SK-N-SH treated with all-trans-retinoic acid at 6 μM for 48 hours (cell line): Measurements from ENCODE around the gene RBM7.

Experiments used
- ATAC-seq: fragments of 200-7000 bp; cut with Tn5 transposase; 3 replicates; pipeline ENCODE4 v1.9.1; 2020; ENCODE audit warnings: mild to moderate bottlenecking, moderate library complexity
- ARNTL ChIP-seq: fragments of 450-650 bp; formaldehyde crosslinking; IDR thresholded peaks from 2 replicates; pipeline ENCODE4 v1.5.0; 2020; ENCODE audit warnings: low read depth, mild to moderate bottlenecking, moderate library complexity, borderline replicate concordance
- BACH2 ChIP-seq: fragments of 250-450 bp; sonication (Bioruptor Pico); IDR thresholded peaks from 2 replicates; pipeline ENCODE4 v1.9.0; 2021; ENCODE audit warnings: mild to moderate bottlenecking, borderline replicate concordance
- CSDC2 ChIP-seq: fragments of 250-450 bp; sonication (Bioruptor Pico); IDR thresholded peaks from 2 replicates; pipeline ENCODE4 v1.5.0; 2020; ENCODE audit warnings: mild to moderate bottlenecking, moderate library complexity
- CSRNP3 ChIP-seq: fragments of 250-450 bp; sonication (Bioruptor Pico); IDR thresholded peaks from 2 replicates; pipeline ENCODE4 v1.5.1; 2021; ENCODE audit warnings: mild to moderate bottlenecking, moderate library complexity
- GLIS3 ChIP-seq: fragments of 250-450 bp; sonication (Bioruptor Pico); IDR thresholded peaks from 2 replicates; pipeline ENCODE4 v1.5.0; 2020; ENCODE audit warnings: mild to moderate bottlenecking, moderate library complexity
- ISL1 ChIP-seq: fragments of 250-450 bp; sonication (Bioruptor Pico); IDR thresholded peaks from 2 replicates; pipeline ENCODE4 v2.1.2; 2022; ENCODE audit warnings: mild to moderate bottlenecking, moderate library complexity
- OSR1 ChIP-seq: fragments of 250-450 bp; sonication (Bioruptor Pico); IDR thresholded peaks from 2 replicates; pipeline ENCODE4 v1.8.0; 2022; ENCODE audit warnings: moderate library complexity, mild to moderate bottlenecking, inconsistent platforms
- POU6F1 ChIP-seq: fragments of 250-450 bp; sonication (Bioruptor Pico); IDR thresholded peaks from 2 replicates; pipeline ENCODE4 v1.8.0; 2021; ENCODE audit warnings: low read depth, mild to moderate bottlenecking, moderate library complexity, borderline replicate concordance
- PPARA ChIP-seq: fragments of 250-450 bp; sonication (Bioruptor Pico); IDR thresholded peaks from 2 replicates; pipeline ENCODE4 v1.5.0; 2020; ENCODE audit warnings: mild to moderate bottlenecking, borderline replicate concordance
- RARB ChIP-seq: fragments of 250-450 bp; sonication (Bioruptor Pico); IDR thresholded peaks from 2 replicates; pipeline ENCODE4 v1.8.0; 2021; ENCODE audit warnings: mild to moderate bottlenecking, moderate library complexity
- SNAI2 ChIP-seq: fragments of 250-450 bp; sonication (Bioruptor Pico); IDR thresholded peaks from 2 replicates; pipeline ENCODE4 v1.5.0; 2020; ENCODE audit warnings: mild to moderate bottlenecking, moderate library complexity
- TCF4 ChIP-seq: fragments of 250-450 bp; sonication (Bioruptor Pico); IDR thresholded peaks from 2 replicates; pipeline ENCODE4 v1.8.0; 2021; ENCODE audit warnings: mild to moderate bottlenecking, moderate library complexity, borderline replicate concordance
- TOX ChIP-seq: fragments of 250-450 bp; sonication (Bioruptor Pico); IDR thresholded peaks from 2 replicates; pipeline ENCODE4 v1.8.0; 2021; ENCODE audit warnings: mild to moderate bottlenecking, moderate library complexity, borderline replicate concordance
- ZC3H10 ChIP-seq: fragments of 250-450 bp; sonication (Bioruptor Pico); IDR thresholded peaks from 2 replicates; pipeline ENCODE4 v1.5.1; 2021; ENCODE audit warnings: mild to moderate bottlenecking, moderate library complexity
- ZFP3 ChIP-seq: fragments of 250-450 bp; sonication (Bioruptor Pico); IDR thresholded peaks from 2 replicates; pipeline ENCODE4 v1.5.0; 2020; ENCODE audit warnings: mild to moderate bottlenecking, moderate library complexity
- ZFP30 ChIP-seq: fragments of 450-650 bp; formaldehyde crosslinking; IDR thresholded peaks from 2 replicates; pipeline ENCODE4 v1.5.0; 2022; ENCODE audit warnings: mild to moderate bottlenecking, moderate library complexity
- ZNF565 ChIP-seq: fragments of 450-650 bp; formaldehyde crosslinking; conservative IDR thresholded peaks from 2 replicates; pipeline ENCODE4 v1.5.0; 2020; ENCODE audit warnings: low read depth, mild to moderate bottlenecking, moderate library complexity
- ZNF8 ChIP-seq: fragments of 450-650 bp; formaldehyde crosslinking; IDR thresholded peaks from 2 replicates; pipeline ENCODE4 v1.5.0; 2020; ENCODE audit warnings: mild to moderate bottlenecking, moderate library complexity
- TF ChIP-seq, protein P1 (sequence below): fragments of 250-450 bp; sonication (Bioruptor Pico); IDR thresholded peaks from 2 replicates; pipeline ENCODE4 v1.8.0; 2020; ENCODE audit warnings: mild to moderate bottlenecking, moderate library complexity, borderline replicate concordance
- TF ChIP-seq, protein P2 (sequence below): fragments of 250-450 bp; sonication (Bioruptor Pico); IDR thresholded peaks from 2 replicates; pipeline ENCODE4 v1.5.1; 2020; ENCODE audit warnings: low read depth, mild to moderate bottlenecking, moderate library complexity
- TF ChIP-seq, protein P3 (sequence below): fragments of 250-450 bp; sonication (Bioruptor Pico); IDR thresholded peaks from 2 replicates; pipeline ENCODE4 v1.5.0; 2020; ENCODE audit warnings: mild to moderate bottlenecking, moderate library complexity

Gene RBM7

GRCh38 chr11:114386545-114386944 is 13.9 kb upstream of the RBM7 start:
- TF ChIP-seq ZC3H10 (CRISPR knock-in tag) (no peak), RARB (CRISPR knock-in tag) (no peak), ZNF565 (CRISPR knock-in tag) (no peak), TCF4 (CRISPR knock-in tag) (no peak), SNAI2 (CRISPR knock-in tag) (no peak), ZNF8 (no peak), TOX (CRISPR knock-in tag) (no peak), ARNTL (no peak), POU6F1 (no peak), CSRNP3 (CRISPR knock-in tag) (no peak), BACH2 (CRISPR knock-in tag) (no peak), ZFP30 (no peak), CSDC2 (no peak), GLIS3 (no peak), ISL1 (no peak)
- TF ChIP-seq, protein P1, sequence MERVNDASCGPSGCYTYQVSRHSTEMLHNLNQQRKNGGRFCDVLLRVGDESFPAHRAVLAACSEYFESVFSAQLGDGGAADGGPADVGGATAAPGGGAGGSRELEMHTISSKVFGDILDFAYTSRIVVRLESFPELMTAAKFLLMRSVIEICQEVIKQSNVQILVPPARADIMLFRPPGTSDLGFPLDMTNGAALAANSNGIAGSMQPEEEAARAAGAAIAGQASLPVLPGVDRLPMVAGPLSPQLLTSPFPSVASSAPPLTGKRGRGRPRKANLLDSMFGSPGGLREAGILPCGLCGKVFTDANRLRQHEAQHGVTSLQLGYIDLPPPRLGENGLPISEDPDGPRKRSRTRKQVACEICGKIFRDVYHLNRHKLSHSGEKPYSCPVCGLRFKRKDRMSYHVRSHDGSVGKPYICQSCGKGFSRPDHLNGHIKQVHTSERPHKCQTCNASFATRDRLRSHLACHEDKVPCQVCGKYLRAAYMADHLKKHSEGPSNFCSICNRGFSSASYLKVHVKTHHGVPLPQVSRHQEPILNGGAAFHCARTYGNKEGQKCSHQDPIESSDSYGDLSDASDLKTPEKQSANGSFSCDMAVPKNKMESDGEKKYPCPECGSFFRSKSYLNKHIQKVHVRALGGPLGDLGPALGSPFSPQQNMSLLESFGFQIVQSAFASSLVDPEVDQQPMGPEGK: no peak
- TF ChIP-seq, protein P2, sequence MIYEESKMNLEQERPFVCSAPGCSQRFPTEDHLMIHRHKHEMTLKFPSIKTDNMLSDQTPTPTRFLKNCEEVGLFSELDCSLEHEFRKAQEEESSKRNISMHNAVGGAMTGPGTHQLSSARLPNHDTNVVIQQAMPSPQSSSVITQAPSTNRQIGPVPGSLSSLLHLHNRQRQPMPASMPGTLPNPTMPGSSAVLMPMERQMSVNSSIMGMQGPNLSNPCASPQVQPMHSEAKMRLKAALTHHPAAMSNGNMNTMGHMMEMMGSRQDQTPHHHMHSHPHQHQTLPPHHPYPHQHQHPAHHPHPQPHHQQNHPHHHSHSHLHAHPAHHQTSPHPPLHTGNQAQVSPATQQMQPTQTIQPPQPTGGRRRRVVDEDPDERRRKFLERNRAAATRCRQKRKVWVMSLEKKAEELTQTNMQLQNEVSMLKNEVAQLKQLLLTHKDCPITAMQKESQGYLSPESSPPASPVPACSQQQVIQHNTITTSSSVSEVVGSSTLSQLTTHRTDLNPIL (CRISPR knock-in tag): no peak
- TF ChIP-seq, protein P3, sequence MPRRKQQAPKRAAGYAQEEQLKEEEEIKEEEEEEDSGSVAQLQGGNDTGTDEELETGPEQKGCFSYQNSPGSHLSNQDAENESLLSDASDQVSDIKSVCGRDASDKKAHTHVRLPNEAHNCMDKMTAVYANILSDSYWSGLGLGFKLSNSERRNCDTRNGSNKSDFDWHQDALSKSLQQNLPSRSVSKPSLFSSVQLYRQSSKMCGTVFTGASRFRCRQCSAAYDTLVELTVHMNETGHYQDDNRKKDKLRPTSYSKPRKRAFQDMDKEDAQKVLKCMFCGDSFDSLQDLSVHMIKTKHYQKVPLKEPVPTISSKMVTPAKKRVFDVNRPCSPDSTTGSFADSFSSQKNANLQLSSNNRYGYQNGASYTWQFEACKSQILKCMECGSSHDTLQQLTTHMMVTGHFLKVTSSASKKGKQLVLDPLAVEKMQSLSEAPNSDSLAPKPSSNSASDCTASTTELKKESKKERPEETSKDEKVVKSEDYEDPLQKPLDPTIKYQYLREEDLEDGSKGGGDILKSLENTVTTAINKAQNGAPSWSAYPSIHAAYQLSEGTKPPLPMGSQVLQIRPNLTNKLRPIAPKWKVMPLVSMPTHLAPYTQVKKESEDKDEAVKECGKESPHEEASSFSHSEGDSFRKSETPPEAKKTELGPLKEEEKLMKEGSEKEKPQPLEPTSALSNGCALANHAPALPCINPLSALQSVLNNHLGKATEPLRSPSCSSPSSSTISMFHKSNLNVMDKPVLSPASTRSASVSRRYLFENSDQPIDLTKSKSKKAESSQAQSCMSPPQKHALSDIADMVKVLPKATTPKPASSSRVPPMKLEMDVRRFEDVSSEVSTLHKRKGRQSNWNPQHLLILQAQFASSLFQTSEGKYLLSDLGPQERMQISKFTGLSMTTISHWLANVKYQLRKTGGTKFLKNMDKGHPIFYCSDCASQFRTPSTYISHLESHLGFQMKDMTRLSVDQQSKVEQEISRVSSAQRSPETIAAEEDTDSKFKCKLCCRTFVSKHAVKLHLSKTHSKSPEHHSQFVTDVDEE: no peak
- TF ChIP-seq, all 23 proteins: peak for 0
- ATAC-seq: no peak

DNA sequence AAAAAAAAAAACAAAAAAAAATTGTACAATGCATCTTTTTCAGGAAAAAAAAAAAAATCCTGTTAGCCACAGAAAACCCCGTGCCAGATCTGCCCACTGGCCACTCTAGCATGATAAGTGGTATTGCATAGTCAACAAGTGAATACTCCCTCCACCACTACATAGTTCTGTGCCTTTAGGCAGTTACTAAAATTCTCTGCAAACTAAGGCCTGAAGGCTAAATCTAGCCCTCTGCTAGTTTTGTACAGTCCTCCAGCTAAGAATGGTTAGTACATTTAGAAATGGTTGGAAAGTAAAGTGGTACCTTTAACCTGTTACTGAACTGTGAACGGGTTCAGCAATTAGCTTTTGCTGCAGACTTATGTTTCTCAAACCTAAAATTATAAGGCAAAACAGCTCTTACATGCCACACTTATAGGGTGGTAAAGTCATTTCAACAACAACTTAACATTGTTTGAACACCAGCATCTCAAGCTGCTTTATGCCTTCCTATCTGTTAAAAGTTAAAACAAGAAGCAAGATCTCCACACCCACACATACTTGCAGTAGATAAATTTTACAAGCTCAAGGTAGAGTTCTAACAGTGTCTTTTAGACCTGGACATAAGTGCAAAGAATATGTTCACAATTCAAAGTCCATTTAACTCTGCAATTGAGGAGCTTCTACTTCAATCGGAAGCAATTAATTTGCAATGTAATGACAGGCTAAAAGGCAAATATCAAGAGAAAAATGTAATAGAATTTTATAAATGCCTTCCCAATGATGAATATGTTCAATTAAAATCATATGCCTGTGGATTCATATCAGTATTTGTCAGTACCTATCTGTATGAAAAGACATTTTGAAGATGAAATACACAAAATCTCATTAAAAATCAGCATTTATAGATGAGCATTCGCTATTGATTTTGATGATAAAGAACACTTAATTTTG is 7.5 kb upstream of the RBM7 start:
- ATAC-seq: peak; percentile 76
- peak; percentile 97 for TF ChIP-seq ISL1
- no peak for TF ChIP-seq BACH2 (CRISPR knock-in tag)

DNA sequence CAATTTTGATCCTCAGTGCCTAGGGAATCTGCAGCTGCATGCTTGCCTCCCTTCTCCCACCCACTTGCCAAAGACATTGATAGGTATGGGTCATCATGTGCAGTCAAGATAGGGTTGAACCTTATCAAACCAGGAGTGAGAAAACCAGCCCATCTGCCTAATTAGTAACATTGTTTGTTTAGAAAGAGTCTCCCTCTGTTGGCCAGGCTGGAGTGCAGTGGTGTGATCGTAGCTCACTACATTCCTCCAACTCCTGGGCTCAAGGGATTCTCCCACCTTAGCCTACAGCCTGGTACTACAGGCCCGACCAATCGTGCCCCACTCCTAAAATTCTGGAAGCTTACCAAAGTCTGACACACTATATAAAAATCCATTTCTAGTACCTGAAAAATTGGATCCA is 4.7 kb upstream of the RBM7 start:
- no peak for ATAC-seq
- TF ChIP-seq GLIS3 (no peak), ZNF8 (no peak), ZNF565 (CRISPR knock-in tag) (no peak), CSDC2 (no peak), CSRNP3 (CRISPR knock-in tag) (no peak), OSR1 (CRISPR knock-in tag) (no peak), BACH2 (CRISPR knock-in tag) (no peak), PPARA (no peak), RARB (CRISPR knock-in tag) (no peak), TCF4 (CRISPR knock-in tag) (no peak), ZFP30 (no peak), ISL1 (no peak), ZFP3 (CRISPR knock-in tag) (no peak)
- TF ChIP-seq, protein P1: no peak
